Measurements from ENCODE around the gene TSPYL2.

DNA sequence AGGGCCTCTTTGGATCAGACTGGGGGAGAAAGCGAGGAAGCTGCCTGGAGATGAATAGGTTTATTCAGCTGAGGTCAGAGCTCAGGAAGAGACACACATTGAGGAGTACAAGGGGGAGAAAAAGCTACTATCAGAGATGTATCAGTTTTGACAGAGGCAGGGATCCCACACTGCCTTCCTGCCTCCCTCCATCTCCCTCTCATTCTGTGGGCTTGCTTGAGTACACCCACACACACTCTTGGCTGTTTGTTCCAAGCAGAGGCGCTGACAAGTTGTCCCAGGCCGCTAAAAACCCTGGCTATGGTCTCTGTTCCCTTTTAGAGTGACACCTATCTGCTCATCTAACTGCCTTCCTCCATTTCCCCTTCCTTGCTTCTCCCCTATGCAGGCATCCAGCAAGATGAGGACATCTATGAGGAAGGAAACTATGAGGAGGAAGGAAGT, 5.2 kb downstream of the TSPYL2 start:
- TF ChIP-seq BHLHE40 (IDR thresholded peaks at IDR 0.05; ENCODE audit: low read depth, low read length): no peak
- TF ChIP-seq USF2 (IDR thresholded peaks at IDR 0.05; ENCODE audit: low read depth, low read length): no peak
- TF ChIP-seq POLR2A (IDR thresholded peaks at IDR 0.05; ENCODE audit: low read depth, low read length): no peak
- TF ChIP-seq, protein P1, sequence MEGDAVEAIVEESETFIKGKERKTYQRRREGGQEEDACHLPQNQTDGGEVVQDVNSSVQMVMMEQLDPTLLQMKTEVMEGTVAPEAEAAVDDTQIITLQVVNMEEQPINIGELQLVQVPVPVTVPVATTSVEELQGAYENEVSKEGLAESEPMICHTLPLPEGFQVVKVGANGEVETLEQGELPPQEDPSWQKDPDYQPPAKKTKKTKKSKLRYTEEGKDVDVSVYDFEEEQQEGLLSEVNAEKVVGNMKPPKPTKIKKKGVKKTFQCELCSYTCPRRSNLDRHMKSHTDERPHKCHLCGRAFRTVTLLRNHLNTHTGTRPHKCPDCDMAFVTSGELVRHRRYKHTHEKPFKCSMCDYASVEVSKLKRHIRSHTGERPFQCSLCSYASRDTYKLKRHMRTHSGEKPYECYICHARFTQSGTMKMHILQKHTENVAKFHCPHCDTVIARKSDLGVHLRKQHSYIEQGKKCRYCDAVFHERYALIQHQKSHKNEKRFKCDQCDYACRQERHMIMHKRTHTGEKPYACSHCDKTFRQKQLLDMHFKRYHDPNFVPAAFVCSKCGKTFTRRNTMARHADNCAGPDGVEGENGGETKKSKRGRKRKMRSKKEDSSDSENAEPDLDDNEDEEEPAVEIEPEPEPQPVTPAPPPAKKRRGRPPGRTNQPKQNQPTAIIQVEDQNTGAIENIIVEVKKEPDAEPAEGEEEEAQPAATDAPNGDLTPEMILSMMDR (conservative IDR thresholded peaks at IDR 0.05; ENCODE audit: low read depth, low read length): no peak
- no peak for TF ChIP-seq MAZ (IDR thresholded peaks at IDR 0.05; ENCODE audit: borderline replicate concordance, low read depth, low read length)
